Skeletal muscle tissue (tissue), 4 donors: ENCODE results near the gene AKNA. TPM values are rescaled to one million over a fixed set of nuclear protein-coding genes. Genes with fewer than 3 reads are reported as not detected.
"Not testable (repeated sequence)": the region's sequence is repeated elsewhere in the genome, so short reads cannot be mapped to it uniquely, and the experiment has no call there.

Experiments used
- H3K27ac ChIP-seq: one replicate; pipeline ENCODE4 v1.7.0; 2013; ENCODE audit warnings: mild to moderate bottlenecking, low read depth, low read length, inconsistent platforms
- H3K27me3 ChIP-seq, 3 donors: one replicate each; pipeline ENCODE4 v1.7.0; 2013; ENCODE audit warnings: low read length in 3 of 3; ENCODE audit not compliant: control insufficient read depth in 3 of 3, insufficient read depth in 3 of 3
- H3K36me3 ChIP-seq, 3 donors: one replicate each; pipeline ENCODE4 v1.7.0; 2013; ENCODE audit warnings: low read length in 3 of 3; ENCODE audit not compliant: control insufficient read depth in 3 of 3, insufficient read depth in 3 of 3
- H3K4me1 ChIP-seq, 3 donors: one replicate each; pipeline ENCODE4 v1.7.0; 2013; ENCODE audit warnings: low read length in 3 of 3, mild to moderate bottlenecking in 3 of 3; ENCODE audit not compliant: control insufficient read depth in 3 of 3, insufficient read depth in 3 of 3
- H3K4me3 ChIP-seq, 3 donors: one replicate each; pipeline ENCODE4 v1.7.0; 2013; ENCODE audit warnings: low read length in 3 of 3
- H3K9ac ChIP-seq, 3 donors: one replicate each; pipeline ENCODE4 v1.7.0; 2013; ENCODE audit warnings: low read length in 3 of 3, mild to moderate bottlenecking in 3 of 3, moderate library complexity in 2 of 3, low read depth in 1 of 3
- H3K9me3 ChIP-seq, 3 donors: one replicate each; pipeline ENCODE4 v1.7.0; 2013; ENCODE audit warnings: low read length in 3 of 3; ENCODE audit not compliant: control insufficient read depth in 3 of 3
- total RNA-seq: library from RNA; depleted of rRNA; stranded (reverse); fragments of >200 nt; gene quantifications from one replicate; pipeline ENCODE4 v1.2.3, GENCODE V29; 2014
- donor health status: Osteomylitis.

AKNA gene
- total RNA-seq, 1 donor from 2014 or later, result 6.3 TPM

DNA sequence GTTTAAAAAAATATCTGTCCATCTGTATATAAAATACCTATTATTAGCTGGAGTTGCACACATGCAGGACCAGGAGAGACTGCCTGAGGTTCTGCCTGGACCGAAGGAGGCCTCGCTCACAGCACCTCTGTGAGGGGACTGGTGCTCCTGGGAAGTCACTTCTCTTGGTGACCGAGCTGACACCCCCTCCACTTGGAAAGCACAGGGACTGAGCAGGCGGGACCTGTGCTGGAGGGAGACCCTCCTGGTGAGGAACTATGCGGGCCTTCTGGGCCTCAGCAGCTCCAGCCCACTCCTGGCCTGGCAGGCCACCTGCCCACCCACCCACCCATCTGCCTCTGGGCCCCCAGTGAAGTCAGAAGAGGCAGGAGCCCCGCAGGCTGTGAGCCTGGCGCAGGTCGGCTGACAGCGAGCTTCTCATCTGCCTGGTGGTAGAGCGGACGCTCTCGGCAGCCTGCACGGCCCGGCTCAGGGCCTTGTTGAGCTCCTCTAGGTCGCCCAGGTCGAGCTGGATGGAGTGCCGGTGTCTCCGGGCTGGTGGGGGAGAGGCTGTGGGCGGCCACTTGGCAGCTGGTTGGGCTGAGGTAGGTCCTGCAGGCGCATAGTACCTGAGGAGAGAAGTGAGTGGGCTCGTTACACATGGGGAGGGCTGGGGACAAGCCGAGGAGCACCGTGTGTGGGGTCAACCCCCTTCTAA lies 50.9 kb downstream of the AKNA start:
- H3K27ac ChIP-seq, result no peak overlapping the region
- H3K27me3 ChIP-seq, result no peaks in the 10 kb centered on the region
- no peaks in the 10 kb centered on the region for H3K9me3 ChIP-seq
- peaks cover 3 to 18% (median 8%) of the 10 kb centered on the region in 3 donors for H3K36me3 ChIP-seq
- no peak overlapping the region for H3K4me3 ChIP-seq
- H3K9ac ChIP-seq, result no peak overlapping the region
- no peaks in the 10 kb centered on the region for H3K4me1 ChIP-seq

DNA sequence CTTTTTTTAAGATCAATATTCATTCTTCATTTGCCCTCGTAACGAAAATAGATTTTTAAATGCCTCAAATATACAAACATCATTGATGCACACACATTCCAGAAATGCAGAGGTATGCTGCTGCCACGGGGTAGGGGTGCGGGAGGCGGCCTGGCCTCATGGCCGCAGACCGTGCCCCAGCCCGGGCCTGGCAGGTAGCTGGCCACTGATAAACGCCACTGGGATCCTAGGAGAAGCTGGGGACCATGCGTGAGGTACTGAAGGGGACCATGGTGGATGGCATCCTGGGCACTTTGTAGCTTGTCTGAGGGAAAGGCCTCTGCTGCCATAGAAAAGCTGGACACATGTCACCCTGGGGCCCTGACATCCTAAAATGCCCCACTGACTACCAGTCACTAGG lies 51.6 kb downstream of the AKNA start:
- Histone ChIP-seq H3K9ac (no peak overlapping the region), H3K36me3 (peaks cover 0 to 15% (median 8%) of the 10 kb centered on the region in 3 donors), H3K27me3 (no peaks in the 10 kb centered on the region), H3K9me3 (no peaks in the 10 kb centered on the region), H3K4me1 (no peaks in the 10 kb centered on the region), H3K27ac (no peak overlapping the region), H3K4me3 (no peak overlapping the region)

DNA sequence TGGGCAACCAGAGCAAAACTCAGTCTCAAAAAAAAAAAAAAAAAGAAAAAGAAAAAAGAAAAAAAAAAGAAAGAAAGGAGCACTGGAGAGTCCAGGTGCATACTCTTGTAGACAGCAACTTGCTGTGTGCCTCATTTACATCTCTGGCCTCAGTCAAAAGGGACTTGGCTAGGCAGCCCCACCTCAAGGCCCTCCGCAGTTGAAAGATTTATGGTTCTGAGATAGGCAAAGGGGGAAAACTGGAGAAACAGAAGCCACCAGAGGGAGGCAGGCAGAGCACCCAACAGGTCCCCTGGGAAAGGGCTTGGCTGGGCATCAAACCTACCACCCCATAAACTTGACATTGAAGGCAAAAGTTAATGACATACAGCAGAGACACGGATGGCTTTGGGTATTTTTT lies 52.0 kb downstream of the AKNA start:
- H3K27me3 ChIP-seq, result no peaks in the 10 kb centered on the region
- peaks cover 0 to 11% (median 8%) of the 10 kb centered on the region in 3 donors for H3K36me3 ChIP-seq
- no peaks in the 10 kb centered on the region for H3K9me3 ChIP-seq
- H3K4me1 ChIP-seq, result no peaks in the 10 kb centered on the region
- H3K4me3 ChIP-seq, result no peak overlapping the region
- H3K27ac ChIP-seq, result no peak overlapping the region
- no peak overlapping the region for H3K9ac ChIP-seq

DNA sequence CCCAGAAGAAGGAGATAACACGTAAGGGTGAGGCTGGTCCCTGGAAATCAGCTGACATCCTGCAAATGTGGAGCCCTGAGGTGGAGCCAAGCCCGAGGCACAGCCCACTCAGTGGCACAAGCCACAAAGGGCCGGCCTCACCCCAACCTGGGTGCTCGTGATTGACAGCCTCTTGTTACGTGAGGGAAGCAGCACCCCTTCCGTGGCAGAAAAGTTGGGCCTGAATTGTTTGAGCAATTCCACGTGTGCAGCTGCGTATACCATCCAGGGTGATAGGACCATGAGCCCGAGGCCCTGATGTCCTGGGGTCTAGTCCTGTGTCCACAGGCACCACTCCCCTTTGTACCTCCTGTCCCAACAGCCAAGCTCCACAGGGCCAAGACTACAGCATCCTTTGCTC lies 53.3 kb downstream of the AKNA start:
- H3K9me3 ChIP-seq, result no peaks in the 10 kb centered on the region
- no peak overlapping the region for H3K27ac ChIP-seq
- no peaks in the 10 kb centered on the region for H3K27me3 ChIP-seq
- peaks cover 0 to 8% (median 5%) of the 10 kb centered on the region in 3 donors for H3K36me3 ChIP-seq
- H3K9ac ChIP-seq, result no peak overlapping the region
- H3K4me1 ChIP-seq, result no peaks in the 10 kb centered on the region
- no peak overlapping the region for H3K4me3 ChIP-seq

GRCh38 chr9:114333718-114334117 lies 54.1 kb downstream of the AKNA start:
- not testable (repeated sequence) for H3K9ac ChIP-seq, H3K27me3 ChIP-seq, H3K4me1 ChIP-seq, H3K36me3 ChIP-seq, H3K4me3 ChIP-seq, H3K27ac ChIP-seq, H3K9me3 ChIP-seq

GRCh38 chr9:114332474-114333040 lies 55.2 kb downstream of the AKNA start:
- not testable (repeated sequence) for H3K9me3 ChIP-seq, H3K27ac ChIP-seq, H3K36me3 ChIP-seq, H3K4me1 ChIP-seq, H3K4me3 ChIP-seq, H3K27me3 ChIP-seq, H3K9ac ChIP-seq

DNA sequence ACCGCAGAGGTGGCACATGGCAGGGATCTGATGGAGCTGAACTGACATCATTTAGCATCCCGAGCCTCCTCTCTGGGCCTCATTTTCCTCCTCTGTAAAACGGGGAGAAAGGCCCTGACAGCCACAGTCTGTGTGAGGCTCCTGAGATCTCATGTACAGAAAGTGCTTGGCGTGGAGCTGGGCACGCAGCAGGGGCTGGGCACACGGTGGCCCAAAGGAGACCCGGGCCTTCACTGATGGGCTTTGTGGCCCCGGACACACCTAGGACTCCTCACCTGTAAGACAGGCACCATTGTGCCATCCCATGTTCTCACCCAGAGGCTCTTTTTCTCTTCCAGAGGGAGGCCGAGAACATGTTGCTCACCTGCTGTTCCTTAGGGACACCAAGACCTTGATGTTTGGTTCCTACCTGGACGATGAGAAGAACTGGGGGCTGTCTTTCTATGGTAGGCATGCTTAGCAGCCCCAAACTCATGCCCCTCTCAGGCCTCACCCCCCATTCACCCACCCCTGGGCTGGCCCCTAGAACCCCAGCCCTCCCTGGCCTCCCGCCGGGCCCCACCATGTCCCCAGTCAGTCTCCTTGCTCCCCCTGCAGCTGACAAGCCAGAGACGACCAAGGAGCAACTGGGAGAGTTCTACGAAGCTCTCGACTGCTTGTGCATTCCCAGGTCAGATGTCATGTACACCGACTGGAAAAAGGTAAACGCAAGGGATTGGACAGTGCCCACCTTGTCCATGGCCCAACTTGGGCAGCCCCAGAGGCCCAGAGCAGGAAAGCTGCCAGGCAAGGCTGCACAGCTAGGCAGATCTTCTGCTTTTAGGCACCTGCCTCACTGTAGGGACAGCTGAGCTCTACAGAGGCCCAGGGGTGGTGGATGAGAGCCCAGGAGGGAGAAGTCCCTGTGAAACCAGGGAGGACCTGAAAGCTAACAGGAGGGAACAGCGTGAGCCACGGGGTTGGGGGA lies 56.3 kb downstream of the AKNA start:
- not testable (repeated sequence) for H3K9ac ChIP-seq, H3K36me3 ChIP-seq, H3K4me1 ChIP-seq, H3K9me3 ChIP-seq, H3K27me3 ChIP-seq, H3K27ac ChIP-seq, H3K4me3 ChIP-seq

DNA sequence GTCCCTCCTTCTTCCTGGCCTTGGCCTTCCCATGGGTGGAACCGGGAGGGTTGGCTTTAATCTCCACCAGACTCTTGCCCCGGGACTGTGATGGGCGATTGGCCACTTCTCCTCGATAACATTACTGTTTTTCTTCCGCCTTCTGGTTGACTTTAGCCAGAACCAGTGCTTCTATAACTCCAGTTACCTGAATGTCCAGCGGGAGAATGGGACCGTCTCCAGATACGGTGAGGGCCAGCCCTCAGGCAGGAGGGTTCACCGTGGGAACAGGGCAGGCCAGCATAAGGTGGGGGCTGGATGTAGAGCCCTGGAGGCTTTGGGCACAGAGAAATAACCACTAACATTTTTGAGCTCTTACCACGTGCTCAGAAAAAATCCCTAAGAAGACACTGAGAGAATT lies 57.1 kb downstream of the AKNA start:
- Histone ChIP-seq H3K9ac (no peak overlapping the region), H3K36me3 (no peaks in the 10 kb centered on the region), H3K4me1 (no peaks in the 10 kb centered on the region), H3K9me3 (no peaks in the 10 kb centered on the region), H3K27me3 (peaks cover 0 to 9% (median 0%) of the 10 kb centered on the region in 3 donors), H3K27ac (no peak overlapping the region), H3K4me3 (no peak overlapping the region)

DNA sequence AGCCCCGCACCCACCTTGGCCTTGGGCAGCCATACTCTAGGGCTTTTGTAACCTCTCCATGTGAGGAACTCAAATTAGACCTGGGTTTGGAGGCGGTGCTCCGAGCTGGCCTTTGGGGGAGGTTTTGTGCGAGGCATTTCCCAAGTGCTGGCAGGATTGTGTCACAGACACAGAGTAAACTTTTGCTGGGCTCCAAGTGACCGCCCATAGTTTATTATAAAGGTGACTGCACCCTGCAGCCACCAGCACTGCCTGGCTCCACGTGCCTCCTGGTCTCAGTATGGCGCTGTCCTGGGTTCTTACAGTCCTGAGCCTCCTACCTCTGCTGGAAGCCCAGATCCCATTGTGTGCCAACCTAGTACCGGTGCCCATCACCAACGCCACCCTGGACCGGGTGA lies 58.2 kb downstream of the AKNA start, which contains the start of gene ORM2:
Gene ORM2 (plus strand): TSS at position 245 of the 398 bp plus-strand sequence. CDS start 36 bp downstream, at position 281.
- H3K9me3 ChIP-seq, H3K4me1 ChIP-seq, H3K4me3 ChIP-seq, H3K27ac ChIP-seq, H3K27me3 ChIP-seq, H3K36me3 ChIP-seq, H3K9ac ChIP-seq: not testable (repeated sequence)
